GM12892 (cell line): ENCODE data around the gene OTOGL.

Source experiments
- POLR2A ChIP-seq: IDR thresholded peaks from 2 replicates; pipeline ENCODE4 v1.6.1; 2011; ENCODE audit warnings: low read depth, low read length, control low read depth
- POLR2AphosphoS5 ChIP-seq: IDR thresholded peaks from 2 replicates; pipeline ENCODE4 v1.6.1; 2011; ENCODE audit warnings: low read depth, low read length, control low read depth
- TAF1 ChIP-seq: IDR thresholded peaks from 2 replicates; pipeline ENCODE4 v1.6.1; 2011; ENCODE audit warnings: low read depth, mild to moderate bottlenecking, control low read depth, low read length, borderline replicate concordance

DNA sequence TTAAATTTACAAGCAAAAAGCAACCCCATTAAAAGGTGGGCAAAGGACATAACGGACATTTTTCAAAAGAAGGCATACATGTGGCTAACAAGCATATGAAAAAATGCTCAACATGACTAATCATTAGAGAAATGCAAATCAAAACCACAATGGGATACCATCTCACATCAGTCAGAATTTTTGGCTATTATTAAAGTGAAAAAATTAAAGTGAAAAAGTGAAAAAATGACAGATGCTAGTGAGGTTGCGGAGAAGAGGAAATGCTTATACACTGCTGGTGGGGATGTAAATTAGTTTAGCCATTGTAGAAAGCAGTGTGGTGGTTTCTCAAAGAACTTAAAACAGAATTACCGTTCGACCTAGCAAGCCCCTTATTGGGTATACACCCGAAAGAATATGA, 7.9 kb downstream of the OTOGL start:
- TF ChIP-seq POLR2AphosphoS5 (no peak), POLR2A (no peak), TAF1 (no peak)
